Panc1 (cell line): Measurements from ENCODE around the gene LILRB2. TPM values are rescaled to one million over a fixed set of nuclear protein-coding genes. Genes with fewer than 3 reads are reported as not detected.
A peak's percentile ranks its signal among the peaks of the same experiment; 100 is the strongest.
"Not testable (repeated sequence)": the region's sequence is repeated elsewhere in the genome, so short reads cannot be mapped to it uniquely, and the experiment has no call there.

ENCODE experiments used
- ATAC-seq: fragments of 200-7000 bp; cut with Tn5 transposase; 2 replicates; pipeline ENCODE4 v1.9.1; 2020; ENCODE audit warnings: mild to moderate bottlenecking, moderate library complexity
- BruUV-seq: library from RNA; stranded (reverse); fragments of 400-500 nt; replicated peaks from 2 replicates; lab custom pipeline; 2021; lab: Mats Ljungman, UMichigan
- CTCF ChIA-PET: fragments of 300-600 bp; sonication (Branson Sonifier 250); formaldehyde crosslinking; loops from one replicate; lab custom pipeline; 2022; ENCODE audit warnings: antibody characterized with exemption; lab: Charles Lee
- POLR2A ChIA-PET: fragments of 300-600 bp; sonication (Branson Sonifier 250); formaldehyde crosslinking; loops from one replicate; lab custom pipeline; 2022; ENCODE audit warnings: antibody characterized with exemption; lab: Charles Lee
- DNase-seq: peaks from one replicate; pipeline ENCODE4 v3.0.0-alpha.2; 2010; ENCODE audit warnings: low read depth, low spot score
- H3K27ac ChIP-seq: 2 replicates; pipeline ENCODE4 v1.5.1; 2011; ENCODE audit warnings: mild to moderate bottlenecking, low read length, inconsistent platforms
- H3K27me3 ChIP-seq: fragments of 200-500 bp; sonication (Bioruptor generic); 2 replicates; pipeline ENCODE4 v1.6.0; 2014; ENCODE audit warnings: low read length, inconsistent platforms; ENCODE audit not compliant: control insufficient read depth, insufficient read depth
- H3K36me3 ChIP-seq: fragments of 200-500 bp; sonication (Bioruptor generic); 2 replicates; pipeline ENCODE4 v1.5.1; 2014; ENCODE audit warnings: inconsistent platforms, mild to moderate bottlenecking, low read length, moderate library complexity; ENCODE audit not compliant: control insufficient read depth, insufficient read depth
- H3K4me1 ChIP-seq: 2 replicates; pipeline ENCODE4 v1.5.1; 2011; ENCODE audit warnings: inconsistent platforms, mild to moderate bottlenecking, low read length, moderate library complexity; ENCODE audit not compliant: control insufficient read depth, insufficient read depth
- H3K4me3 ChIP-seq, 2 experiments: 2 replicates each; pipeline ENCODE4 v1.5.1; 2011 to 2012; ENCODE audit warnings: low read depth in 2 of 2, low read length in 2 of 2, mild to moderate bottlenecking in 2 of 2, inconsistent platforms in 1 of 2, moderate library complexity in 1 of 2
- H3K9me3 ChIP-seq: fragments of 200-500 bp; sonication (Bioruptor generic); 2 replicates; pipeline ENCODE4 v1.5.1; 2014; ENCODE audit warnings: low read depth, mild to moderate bottlenecking, inconsistent platforms, low read length, moderate library complexity; ENCODE audit not compliant: control insufficient read depth, insufficient read depth
- POLR2AphosphoS5 ChIP-seq: IDR thresholded peaks from 2 replicates; pipeline ENCODE4 v1.6.1; 2012; ENCODE audit warnings: mild to moderate bottlenecking, low read depth, low read length, moderate library complexity
- SIN3A ChIP-seq: IDR thresholded peaks from 2 replicates; pipeline ENCODE4 v1.6.1; 2012; ENCODE audit warnings: low read depth, mild to moderate bottlenecking, low read length, moderate library complexity, borderline replicate concordance; ENCODE audit not compliant: insufficient read depth
- TCF7L2 ChIP-seq: IDR thresholded peaks from 2 replicates; pipeline ENCODE4 v1.6.1; 2011; ENCODE audit warnings: mild to moderate bottlenecking, low read depth, low read length, inconsistent platforms
- in situ Hi-C: cut with HindIII; loops from 2 replicates; pipeline ENCODE4 v1.10.0; 2016; ENCODE audit warnings: low sequenced_read_pairs, low pct_unique_long_range_greater_than_20kb
- intact Hi-C: fragments of 100-400 bp; cut with micrococcal nuclease; formaldehyde crosslinking; loops from one replicate; pipeline ENCODE4 v1.10.0; 2022; ENCODE audit not compliant: unreplicated experiment
- total RNA-seq: library from RNA; stranded (reverse); gene quantifications from one replicate; pipeline ENCODE4 v1.2.1, GENCODE V29; 2021; ENCODE audit not compliant: unreplicated experiment
- TF ChIP-seq, protein P1 (sequence below): fragments of 450-650 bp; IDR thresholded peaks from 2 replicates; pipeline ENCODE4 v1.5.1; 2017; ENCODE audit warnings: mild to moderate bottlenecking
- TF ChIP-seq, protein P2 (sequence below), 2 experiments: IDR thresholded peaks; 2 replicates each; pipeline ENCODE4 v1.6.1; 2011 to 2012; ENCODE audit warnings: low read depth in 2 of 2, control low read depth in 1 of 2, low read length in 1 of 2, mild to moderate bottlenecking in 1 of 2, moderate library complexity in 1 of 2; ENCODE audit not compliant: insufficient read depth in 1 of 2

LILRB2 gene
- total RNA-seq, 1 experiment from 2014 or later = not detected

DNA sequence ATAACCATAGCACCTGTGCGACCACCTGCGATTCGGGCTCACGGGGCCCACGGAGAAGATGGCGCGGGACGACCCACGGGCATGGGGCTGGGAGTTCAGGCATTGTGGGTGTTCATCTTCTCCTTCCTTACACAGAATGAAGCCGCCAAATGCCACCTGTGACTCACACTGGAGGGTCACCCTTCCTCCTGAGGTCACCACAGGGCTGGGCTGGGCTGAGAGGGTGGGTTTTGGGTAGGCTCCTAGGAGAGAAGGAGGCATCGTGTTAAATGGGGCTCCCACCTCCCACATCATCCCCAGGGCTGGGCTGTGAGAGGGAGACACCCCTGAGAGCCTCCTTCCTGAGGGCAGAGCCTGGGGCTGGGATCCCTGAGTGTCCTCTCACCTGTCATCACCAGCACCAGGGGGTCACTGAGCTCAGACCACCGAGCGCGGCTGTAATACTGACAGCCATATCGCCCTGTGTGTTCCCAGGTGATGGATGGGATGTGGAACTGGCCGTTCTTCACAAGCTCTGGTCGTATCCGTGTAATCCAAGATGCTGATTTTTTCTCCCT is 1.4 kb downstream of the LILRB2 start:
- ChIA-PET CTCF (no interaction called here), POLR2A (no interaction called here)
- no TSS peak for BruUV-seq
- no peaks in the 10 kb centered on the region for H3K9me3 ChIP-seq
- in situ Hi-C loops = no loop called here
- DNase-seq (no peak), ATAC-seq (no peak)
- TF ChIP-seq SIN3A = no peak
- no peak overlapping the region for H3K4me3 ChIP-seq
- no peaks in the 10 kb centered on the region for H3K4me1 ChIP-seq
- no peak overlapping the region for H3K27ac ChIP-seq
- H3K27me3 ChIP-seq = peaks cover 12% of the 10 kb centered on the region
- no peaks in the 10 kb centered on the region for H3K36me3 ChIP-seq
- intact Hi-C loops = no loop called here

DNA sequence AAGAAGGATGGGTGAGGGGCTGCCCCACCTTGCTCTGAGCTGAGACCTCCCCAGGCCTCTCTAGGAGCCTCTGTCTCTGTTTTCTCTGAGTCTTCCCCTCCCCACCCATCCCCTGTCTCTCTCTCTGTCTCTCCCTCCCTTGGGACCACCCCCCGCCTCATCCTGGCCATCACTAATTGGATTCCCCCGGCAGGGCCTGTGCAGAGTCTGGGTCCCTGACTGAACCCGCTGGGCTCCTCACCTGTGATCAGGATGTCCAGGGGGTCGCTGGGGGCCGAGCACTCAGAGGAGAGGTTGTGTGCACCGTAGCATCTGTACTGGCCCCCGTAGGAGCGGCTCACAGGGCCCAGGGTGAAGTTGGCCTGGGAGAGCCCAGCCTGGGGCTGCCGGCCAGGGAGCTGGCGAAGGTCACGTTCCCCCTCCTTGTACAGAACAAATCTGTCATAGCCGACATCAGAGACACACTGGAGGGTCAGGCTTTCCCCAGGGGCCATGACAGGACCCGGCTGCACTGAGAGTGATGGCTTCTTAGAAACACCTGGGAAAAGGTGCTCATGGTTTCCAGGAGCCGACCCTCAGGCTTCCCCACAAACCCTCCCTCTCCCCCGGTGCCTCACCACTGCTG is 2.2 kb downstream of the LILRB2 start:
- H3K9me3 ChIP-seq, intact Hi-C loops, BruUV-seq, H3K4me1 ChIP-seq, H3K4me3 ChIP-seq, DNase-seq, H3K36me3 ChIP-seq, POLR2A ChIA-PET, in situ Hi-C loops, H3K27ac ChIP-seq, ATAC-seq, CTCF ChIA-PET: not testable (repeated sequence)
- H3K27me3 ChIP-seq = peaks cover 19% of the 10 kb centered on the region

DNA sequence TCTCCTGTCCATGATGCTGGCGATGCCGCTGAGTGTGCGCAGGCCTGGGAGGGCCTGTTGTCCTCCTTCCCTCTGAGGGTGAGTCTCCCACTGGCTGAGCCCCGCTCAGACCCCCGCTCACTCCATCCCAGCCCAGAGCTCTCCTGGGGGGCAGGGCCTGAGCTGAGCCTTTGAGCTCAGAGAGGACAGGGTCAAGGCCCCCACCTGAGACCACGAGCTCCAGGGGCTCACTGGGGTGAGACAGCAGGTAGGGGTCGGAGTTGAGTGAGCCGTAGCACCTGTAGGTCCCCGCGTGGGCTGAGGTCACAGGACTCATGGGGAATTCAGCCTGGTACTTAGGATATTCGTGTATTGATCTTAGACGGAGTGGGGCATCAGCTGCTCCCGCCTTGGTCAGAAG is 2.9 kb downstream of the LILRB2 start:
- H3K9me3 ChIP-seq, in situ Hi-C loops, BruUV-seq, H3K36me3 ChIP-seq, intact Hi-C loops, POLR2A ChIA-PET, H3K27ac ChIP-seq, H3K4me3 ChIP-seq, H3K4me1 ChIP-seq, DNase-seq: not testable (repeated sequence)
- peaks cover 16% of the 10 kb centered on the region for H3K27me3 ChIP-seq
- 0 out of 2 replicates have a peak, but pooled peaks have one; percentile 36 for ATAC-seq
- CTCF ChIA-PET = interaction anchor here (0.6 kb wide), 1 partner anchor 12 kb away, joined by 3 read pairs; no protein-coding TSS in a partner anchor

DNA sequence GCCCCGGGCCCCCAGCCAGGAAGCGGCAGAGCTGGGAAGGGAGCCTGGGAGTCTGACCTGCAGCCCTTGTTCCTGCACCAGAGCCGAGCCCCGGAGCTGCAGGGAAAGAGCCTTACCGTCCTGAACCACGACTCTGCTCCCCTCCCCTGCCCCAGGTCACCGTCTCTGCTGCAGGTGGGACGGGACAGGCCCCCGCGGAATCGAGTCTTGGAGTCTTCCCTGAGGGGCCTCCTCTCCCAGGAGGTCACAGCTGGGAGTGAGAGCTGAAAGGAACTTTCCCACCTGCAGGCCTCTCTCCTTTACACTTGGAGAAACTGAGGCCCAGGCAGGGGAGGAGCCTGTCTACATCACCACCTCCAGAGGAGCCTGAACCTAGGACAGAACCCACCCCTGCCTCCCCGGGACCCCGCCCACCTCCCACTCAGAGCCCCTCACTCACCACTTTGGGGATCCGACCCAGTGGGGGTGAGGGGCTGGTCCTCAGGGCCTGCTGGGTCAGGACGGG is 3.7 kb downstream of the LILRB2 start:
- ATAC-seq, H3K4me3 ChIP-seq, DNase-seq, H3K27ac ChIP-seq, intact Hi-C loops, BruUV-seq, H3K9me3 ChIP-seq, in situ Hi-C loops, H3K4me1 ChIP-seq, H3K36me3 ChIP-seq, POLR2A ChIA-PET, CTCF ChIA-PET: not testable (repeated sequence)
- H3K27me3 ChIP-seq = peaks cover 13% of the 10 kb centered on the region

DNA sequence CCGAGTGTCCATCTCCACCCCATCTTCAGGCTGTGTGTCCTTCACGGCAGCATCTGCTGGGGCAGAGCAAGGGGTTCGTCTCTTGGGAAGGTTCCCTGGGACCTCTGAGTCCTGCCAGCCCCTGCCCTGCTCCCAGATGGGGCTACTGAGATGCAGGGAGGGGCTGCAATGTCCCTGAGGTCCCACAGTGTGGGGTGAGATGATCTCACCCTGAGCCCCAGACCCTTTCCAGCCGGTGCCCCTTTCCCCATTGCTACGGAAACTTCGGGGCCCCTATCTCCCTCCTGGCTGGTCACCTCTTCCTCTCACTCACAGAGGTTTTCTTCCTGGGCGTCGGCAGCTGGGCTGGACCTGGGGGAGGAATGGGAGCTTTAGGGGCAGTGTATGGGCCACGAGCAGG is 5.0 kb downstream of the LILRB2 start:
- ATAC-seq = 0 out of 2 replicates have a peak, but pooled peaks have one; percentile 11
- Histone ChIP-seq H3K4me3 (no peak overlapping the region), H3K9me3 (no peaks in the 10 kb centered on the region), H3K27ac (no peak overlapping the region), H3K4me1 (no peaks in the 10 kb centered on the region), H3K27me3 (peaks cover 9% of the 10 kb centered on the region), H3K36me3 (no peaks in the 10 kb centered on the region)
- ChIA-PET POLR2A (no interaction called here), CTCF (no interaction called here)
- intact Hi-C loops (no loop called here), in situ Hi-C loops (no loop called here)
- TF ChIP-seq, protein P1, sequence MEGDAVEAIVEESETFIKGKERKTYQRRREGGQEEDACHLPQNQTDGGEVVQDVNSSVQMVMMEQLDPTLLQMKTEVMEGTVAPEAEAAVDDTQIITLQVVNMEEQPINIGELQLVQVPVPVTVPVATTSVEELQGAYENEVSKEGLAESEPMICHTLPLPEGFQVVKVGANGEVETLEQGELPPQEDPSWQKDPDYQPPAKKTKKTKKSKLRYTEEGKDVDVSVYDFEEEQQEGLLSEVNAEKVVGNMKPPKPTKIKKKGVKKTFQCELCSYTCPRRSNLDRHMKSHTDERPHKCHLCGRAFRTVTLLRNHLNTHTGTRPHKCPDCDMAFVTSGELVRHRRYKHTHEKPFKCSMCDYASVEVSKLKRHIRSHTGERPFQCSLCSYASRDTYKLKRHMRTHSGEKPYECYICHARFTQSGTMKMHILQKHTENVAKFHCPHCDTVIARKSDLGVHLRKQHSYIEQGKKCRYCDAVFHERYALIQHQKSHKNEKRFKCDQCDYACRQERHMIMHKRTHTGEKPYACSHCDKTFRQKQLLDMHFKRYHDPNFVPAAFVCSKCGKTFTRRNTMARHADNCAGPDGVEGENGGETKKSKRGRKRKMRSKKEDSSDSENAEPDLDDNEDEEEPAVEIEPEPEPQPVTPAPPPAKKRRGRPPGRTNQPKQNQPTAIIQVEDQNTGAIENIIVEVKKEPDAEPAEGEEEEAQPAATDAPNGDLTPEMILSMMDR = no peak
- TF ChIP-seq POLR2AphosphoS5 = no peak
- TF ChIP-seq, protein P2, sequence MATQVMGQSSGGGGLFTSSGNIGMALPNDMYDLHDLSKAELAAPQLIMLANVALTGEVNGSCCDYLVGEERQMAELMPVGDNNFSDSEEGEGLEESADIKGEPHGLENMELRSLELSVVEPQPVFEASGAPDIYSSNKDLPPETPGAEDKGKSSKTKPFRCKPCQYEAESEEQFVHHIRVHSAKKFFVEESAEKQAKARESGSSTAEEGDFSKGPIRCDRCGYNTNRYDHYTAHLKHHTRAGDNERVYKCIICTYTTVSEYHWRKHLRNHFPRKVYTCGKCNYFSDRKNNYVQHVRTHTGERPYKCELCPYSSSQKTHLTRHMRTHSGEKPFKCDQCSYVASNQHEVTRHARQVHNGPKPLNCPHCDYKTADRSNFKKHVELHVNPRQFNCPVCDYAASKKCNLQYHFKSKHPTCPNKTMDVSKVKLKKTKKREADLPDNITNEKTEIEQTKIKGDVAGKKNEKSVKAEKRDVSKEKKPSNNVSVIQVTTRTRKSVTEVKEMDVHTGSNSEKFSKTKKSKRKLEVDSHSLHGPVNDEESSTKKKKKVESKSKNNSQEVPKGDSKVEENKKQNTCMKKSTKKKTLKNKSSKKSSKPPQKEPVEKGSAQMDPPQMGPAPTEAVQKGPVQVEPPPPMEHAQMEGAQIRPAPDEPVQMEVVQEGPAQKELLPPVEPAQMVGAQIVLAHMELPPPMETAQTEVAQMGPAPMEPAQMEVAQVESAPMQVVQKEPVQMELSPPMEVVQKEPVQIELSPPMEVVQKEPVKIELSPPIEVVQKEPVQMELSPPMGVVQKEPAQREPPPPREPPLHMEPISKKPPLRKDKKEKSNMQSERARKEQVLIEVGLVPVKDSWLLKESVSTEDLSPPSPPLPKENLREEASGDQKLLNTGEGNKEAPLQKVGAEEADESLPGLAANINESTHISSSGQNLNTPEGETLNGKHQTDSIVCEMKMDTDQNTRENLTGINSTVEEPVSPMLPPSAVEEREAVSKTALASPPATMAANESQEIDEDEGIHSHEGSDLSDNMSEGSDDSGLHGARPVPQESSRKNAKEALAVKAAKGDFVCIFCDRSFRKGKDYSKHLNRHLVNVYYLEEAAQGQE (IDR thresholded peaks at IDR 0.05; ENCODE audit: insufficient read depth in 1 of 2, low read depth in 2 of 2, low read length in 1 of 2) = no peak
- TF ChIP-seq SIN3A = no peak
- no peak for TF ChIP-seq TCF7L2
- BruUV-seq = no TSS peak
- DNase-seq = no peak
